GM12875 (cell line): ENCODE data around the gene MAFB.

Source experiments
- H3K4me3 ChIP-seq: one replicate; pipeline ENCODE4 v1.5.1; 2011; ENCODE audit warnings: low read depth, low read length, control low read depth
- CTCF ChIP-seq: IDR thresholded peaks from 2 replicates; pipeline ENCODE4 v1.5.1; 2011; ENCODE audit warnings: low read depth, mild to moderate bottlenecking, control low read depth, inconsistent platforms, low read length, moderate library complexity, borderline replicate concordance; ENCODE audit not compliant: insufficient read depth

MAFB gene

GRCh38 chr20:40635971-40636370 is 53.1 kb downstream of the MAFB start:
- no peak overlapping the region for H3K4me3 ChIP-seq
- TF ChIP-seq CTCF, result no peak
